Common myeloid progenitor, CD34-positive (primary cell): ENCODE data around the gene STOX2. TPM values are rescaled to one million over a fixed set of nuclear protein-coding genes. Genes with fewer than 3 reads are reported as not detected.
A peak's percentile ranks its signal among the peaks of the same experiment; 100 is the strongest.

Experiments used
- CTCF ChIA-PET: fragments of 350-600 bp; sonication (Branson Sonifier 250); formaldehyde crosslinking; loops from one replicate; lab custom pipeline; 2021; ENCODE audit warnings: antibody characterized with exemption; lab: Charles Lee
- POLR2A ChIA-PET: fragments of 350-600 bp; sonication (Branson Sonifier 250); formaldehyde crosslinking; loops from one replicate; lab custom pipeline; 2021; ENCODE audit warnings: antibody characterized with exemption; lab: Charles Lee
- DNase-seq, 3 donors: peaks; one replicate each; pipeline versions ENCODE4 v3.0.0 to v3.0.0-alpha.2; 2013
- H3K27ac ChIP-seq, 2 experiments: 1 replicate in 1 of 2; 2 replicates in 1 of 2; pipeline ENCODE4 v1.7.0; 2013; ENCODE audit warnings: inconsistent platforms in 2 of 2, low read length in 2 of 2, mild to moderate bottlenecking in 2 of 2, low read depth in 1 of 2, moderate library complexity in 1 of 2; ENCODE audit not compliant: severe bottlenecking in 2 of 2, insufficient read depth in 1 of 2, poor library complexity in 1 of 2
- H3K27me3 ChIP-seq, 5 experiments: replicated peaks in 2 of 5; 1 replicate in 3 of 5; 2 replicates in 2 of 5; pipeline versions ENCODE4 v1.6.1 to v1.7.0; 2013; ENCODE audit warnings: low read length in 4 of 5, mild to moderate bottlenecking in 2 of 5, moderate library complexity in 2 of 5, inconsistent platforms in 1 of 5; ENCODE audit not compliant: insufficient read depth in 5 of 5, control insufficient read depth in 4 of 5
- H3K36me3 ChIP-seq, 4 experiments: 1 replicate in 2 of 4; 2 replicates in 2 of 4; pipeline versions ENCODE4 v1.6.1 to v1.7.0; 2013; ENCODE audit warnings: low read length in 3 of 4, control low read depth in 1 of 4, mild to moderate bottlenecking in 1 of 4; ENCODE audit not compliant: control insufficient read depth in 4 of 4, insufficient read depth in 4 of 4
- H3K4me1 ChIP-seq, 4 experiments: 1 replicate in 3 of 4; 2 replicates in 1 of 4; pipeline versions ENCODE4 v1.6.1 to v1.7.1; 2013; ENCODE audit warnings: low read length in 3 of 4, mild to moderate bottlenecking in 3 of 4, control low read depth in 1 of 4, inconsistent platforms in 1 of 4, moderate library complexity in 1 of 4; ENCODE audit not compliant: control insufficient read depth in 4 of 4, insufficient read depth in 4 of 4; ENCODE audit errors: control extremely low read depth in 1 of 4
- H3K4me3 ChIP-seq, 7 experiments: 1 replicate in 4 of 7; 2 replicates in 3 of 7; pipeline versions ENCODE4 v1.5.1 to v1.7.0; 2013; ENCODE audit warnings: mild to moderate bottlenecking in 7 of 7, low read length in 6 of 7, moderate library complexity in 6 of 7, inconsistent platforms in 2 of 7, low read depth in 2 of 7, control low read depth in 1 of 7; ENCODE audit not compliant: insufficient read depth in 4 of 7, control insufficient read depth in 1 of 7; ENCODE audit errors: extremely low read depth in 1 of 7
- H3K9me3 ChIP-seq, 5 experiments: 1 replicate in 4 of 5; 2 replicates in 1 of 5; pipeline versions ENCODE4 v1.6.1 to v1.7.1; 2013; ENCODE audit warnings: low read length in 4 of 5, mild to moderate bottlenecking in 2 of 5, inconsistent platforms in 1 of 5, low read depth in 1 of 5, moderate library complexity in 1 of 5; ENCODE audit not compliant: control insufficient read depth in 4 of 5, insufficient read depth in 2 of 5; ENCODE audit errors: control extremely low read depth in 1 of 5
- WGBS: methylation state at CpG from one replicate; pipeline ENCODE4 v1.1.5; 2013; ENCODE audit not compliant: insufficient coverage; 5-methylcytosine and 5-hydroxymethylcytosine counted together
- polyA plus RNA-seq: library from polyadenylated mRNA; unstranded; fragments of 120-200 nt; gene quantifications from one replicate; pipeline ENCODE4 v1.2.1, GENCODE V29; 2013

The STOX2 gene
- polyA plus RNA-seq, result 1.5 TPM

GRCh38 chr4:183905081-183905592, at the start of gene STOX2:
Gene STOX2, plus strand, starts transcription at chr4:183905307. Its CDS starts 1,484 bp downstream, at chr4:183906791.
- Histone ChIP-seq H3K4me3 (peak within 1 kb of the TSS; percentile 38 to 81 (median 61)), H3K9me3 (peaks cover 0 to 4% (median 2%) of the 10 kb centered on the region in 5 experiments), H3K27ac (no peak within 1 kb of the TSS), H3K27me3 (peaks cover 8 to 55% (median 30%) of the 10 kb centered on the region in 5 experiments), H3K36me3 (no peaks in the 10 kb centered on the region), H3K4me1 (peaks cover 3 to 26% (median 23%) of the 10 kb centered on the region in 4 experiments)
- ChIA-PET CTCF (interaction anchor here (1.5 kb wide), 1 partner anchor 263 kb away, joined by 3 read pairs; no protein-coding TSS in a partner anchor), POLR2A (no interaction called here)
- DNase-seq, result peak; percentile 61 to 85 (median 79)
- 0% methylated on average over 34 of the region's 45 CpGs for WGBS

- Histone ChIP-seq H3K4me1 (no peaks in the 10 kb centered on the region), H3K27me3 (peaks cover 0 to 2% (median 0%) of the 10 kb centered on the region in 5 experiments), H3K4me3 (no peak overlapping the region), H3K36me3 (no peaks in the 10 kb centered on the region), H3K27ac (no peak overlapping the region), H3K9me3 (no peaks in the 10 kb centered on the region)
- 92% methylated on average over 12 of the region's 14 CpGs for WGBS
- ChIA-PET POLR2A (no interaction called here), CTCF (no interaction called here)
- DNase-seq, result no peak
These were observed 49.5 kb upstream of the STOX2 start for GRCh38 chr4:183855323-183856190.

GRCh38 chr4:183857040-183857439, 48.1 kb upstream of the STOX2 start:
- no peaks in the 10 kb centered on the region for H3K36me3 ChIP-seq
- ChIA-PET POLR2A (no interaction called here), CTCF (no interaction called here)
- DNase-seq, result no peak
- no peaks in the 10 kb centered on the region for H3K4me1 ChIP-seq
- H3K9me3 ChIP-seq, result no peaks in the 10 kb centered on the region
- H3K27me3 ChIP-seq, result peaks cover 0 to 2% (median 0%) of the 10 kb centered on the region in 5 experiments
- H3K4me3 ChIP-seq, result no peak overlapping the region
- no peak overlapping the region for H3K27ac ChIP-seq
- WGBS, result 83% methylated on average over 5 of the region's 5 CpGs

- no peak overlapping the region for H3K4me3 ChIP-seq
- H3K27me3 ChIP-seq, result peaks cover 0 to 4% (median 0%) of the 10 kb centered on the region in 5 experiments
- 95% methylated on average over 8 of the region's 14 CpGs for WGBS
- DNase-seq, result no peak
- ChIA-PET CTCF (interaction anchor here (0.7 to 1.3 kb wide), 2 partner anchors 17 to 305 kb away, joined by 3 read pairs; no protein-coding TSS in a partner anchor), POLR2A (no interaction called here)
- no peak overlapping the region for H3K27ac ChIP-seq
- no peaks in the 10 kb centered on the region for H3K4me1 ChIP-seq
- no peaks in the 10 kb centered on the region for H3K9me3 ChIP-seq
- H3K36me3 ChIP-seq, result no peaks in the 10 kb centered on the region
These were observed 47.0 kb upstream of the STOX2 start for GRCh38 chr4:183858011-183858615.

- POLR2A ChIA-PET, result no interaction called here
- Histone ChIP-seq H3K4me1 (no peaks in the 10 kb centered on the region), H3K4me3 (no peak overlapping the region), H3K9me3 (no peaks in the 10 kb centered on the region), H3K27ac (no peak overlapping the region), H3K36me3 (no peaks in the 10 kb centered on the region), H3K27me3 (peaks cover 0 to 4% (median 0%) of the 10 kb centered on the region in 5 experiments)
- 92% methylated on average over 2 of the region's 2 CpGs for WGBS
- DNase-seq, result no peak
- CTCF ChIA-PET, result no interaction called here
These were observed 45.0 kb upstream of the STOX2 start for GRCh38 chr4:183860119-183860518.

- DNase-seq, result no peak
- Histone ChIP-seq H3K27ac (no peak overlapping the region), H3K27me3 (peaks cover 0 to 2% (median 0%) of the 10 kb centered on the region in 5 experiments), H3K4me3 (no peak overlapping the region), H3K36me3 (no peaks in the 10 kb centered on the region), H3K4me1 (no peaks in the 10 kb centered on the region), H3K9me3 (no peaks in the 10 kb centered on the region)
- ChIA-PET CTCF (no interaction called here), POLR2A (no interaction called here)
- 98% methylated on average over 10 of the region's 10 CpGs for WGBS
These were observed 44.4 kb upstream of the STOX2 start for GRCh38 chr4:183860731-183861130.
